Astrocyte (in vitro differentiated cells and primary cell): Measurements from ENCODE around the gene RGPD8. TPM values are rescaled to one million over a fixed set of nuclear protein-coding genes. Genes with fewer than 3 reads are reported as not detected.

Experiments
- DNase-seq: peaks from one replicate; pipeline ENCODE4 v3.0.0-alpha.2; 2010; ENCODE audit warnings: low read depth
- FAIRE-seq: peaks from 2 replicates; lab custom pipeline; 2011; peaks lifted over from hg19 to GRCh38; lab: Jason Lieb, UNC
- H2AFZ ChIP-seq: 2 replicates; pipeline ENCODE4 v1.6.0; 2012; ENCODE audit warnings: low read depth, low read length, inconsistent platforms
- H3K27ac ChIP-seq: 2 replicates; pipeline ENCODE4 v1.5.1; 2011; ENCODE audit warnings: low read depth, low read length, inconsistent platforms
- H3K27me3 ChIP-seq: 2 replicates; pipeline ENCODE4 v1.6.0; 2011; ENCODE audit warnings: low read length, inconsistent platforms; ENCODE audit not compliant: insufficient read depth
- H3K36me3 ChIP-seq: 2 replicates; pipeline ENCODE4 v1.5.1; 2011; ENCODE audit warnings: low read length, inconsistent platforms; ENCODE audit not compliant: insufficient read depth
- H3K4me1 ChIP-seq: 2 replicates; pipeline ENCODE4 v1.5.1; 2011; ENCODE audit warnings: low read length, inconsistent platforms; ENCODE audit not compliant: insufficient read depth
- H3K4me2 ChIP-seq: 2 replicates; pipeline ENCODE4 v1.6.0; 2012; ENCODE audit warnings: low read length, inconsistent platforms
- H3K4me3 ChIP-seq: 2 replicates; pipeline ENCODE4 v1.5.1; 2011; ENCODE audit warnings: low read depth, mild to moderate bottlenecking, low read length, inconsistent platforms; ENCODE audit not compliant: insufficient read depth
- H3K79me2 ChIP-seq: 2 replicates; pipeline ENCODE4 v1.6.0; 2012; ENCODE audit warnings: mild to moderate bottlenecking, low read length, inconsistent platforms; ENCODE audit not compliant: insufficient read depth
- H3K9ac ChIP-seq: 2 replicates; pipeline ENCODE4 v1.6.0; 2012; ENCODE audit warnings: mild to moderate bottlenecking, low read length, inconsistent platforms
- H3K9me3 ChIP-seq: 2 replicates; pipeline ENCODE4 v1.5.1; 2012; ENCODE audit warnings: low read depth, mild to moderate bottlenecking, low read length, inconsistent platforms; ENCODE audit not compliant: insufficient read depth
- H4K20me1 ChIP-seq: 2 replicates; pipeline ENCODE4 v1.6.0; 2012; ENCODE audit warnings: low read length, inconsistent platforms; ENCODE audit not compliant: insufficient read depth
- H3K27ac Mint-ChIP-seq: one replicate; pipeline ENCODE4 v1.8.0; 2021; ENCODE audit warnings: mild to moderate bottlenecking, mixed read lengths; ENCODE audit not compliant: unreplicated experiment
- H3K27me3 Mint-ChIP-seq: one replicate; pipeline ENCODE4 v1.8.0; 2021; ENCODE audit warnings: low read depth, mixed read lengths; ENCODE audit not compliant: unreplicated experiment
- H3K36me3 Mint-ChIP-seq: one replicate; pipeline ENCODE4 v1.8.0; 2021; ENCODE audit warnings: low read depth, mixed read lengths; ENCODE audit not compliant: unreplicated experiment
- H3K4me1 Mint-ChIP-seq: one replicate; pipeline ENCODE4 v1.8.0; 2021; ENCODE audit warnings: low read depth, mixed read lengths; ENCODE audit not compliant: unreplicated experiment
- H3K4me3 Mint-ChIP-seq: one replicate; pipeline ENCODE4 v1.8.0; 2021; ENCODE audit warnings: mild to moderate bottlenecking, moderate library complexity, mixed read lengths; ENCODE audit not compliant: unreplicated experiment
- H3K9me3 Mint-ChIP-seq: one replicate; pipeline ENCODE4 v1.8.0; 2021; ENCODE audit warnings: mild to moderate bottlenecking, mixed read lengths; ENCODE audit not compliant: unreplicated experiment
- EZH2 ChIP-seq: IDR thresholded peaks from 2 replicates; pipeline ENCODE4 v1.6.1; 2012; ENCODE audit warnings: mild to moderate bottlenecking, low read length, inconsistent platforms; ENCODE audit not compliant: insufficient read depth
- total RNA-seq: library from RNA; stranded (reverse); gene quantifications from 2 replicates; pipeline ENCODE4 v1.2.1, GENCODE V29; 2021
- TF ChIP-seq, protein P1 (sequence below): IDR thresholded peaks from 2 replicates; pipeline ENCODE4 v1.5.1; 2011; ENCODE audit warnings: low read depth, mild to moderate bottlenecking, inconsistent platforms, low read length, moderate library complexity; ENCODE audit not compliant: insufficient read depth

The RGPD8 gene
- total RNA-seq, 1 donor from 2014 or later, result 9.6 TPM

DNA sequence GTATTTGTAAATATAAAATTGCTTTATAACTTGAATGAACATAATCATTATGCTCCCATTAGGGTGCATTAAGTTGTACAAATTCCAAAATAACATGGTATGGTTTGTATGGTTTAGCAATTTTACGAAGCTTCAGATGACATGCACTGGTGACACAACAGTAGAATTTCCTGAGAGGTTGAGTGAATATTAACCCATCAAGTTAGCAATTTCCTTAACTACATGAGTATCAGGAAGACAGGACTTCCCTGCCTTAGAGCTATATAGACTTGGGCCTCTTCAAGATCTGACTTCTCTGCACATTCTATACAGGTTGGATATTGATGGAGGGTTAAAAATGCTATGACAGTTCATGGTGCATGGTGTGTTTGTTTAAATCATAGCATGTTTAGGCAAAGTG lies 97.8 kb downstream of the RGPD8 start:
- H4K20me1 ChIP-seq, result no peaks in the 10 kb centered on the region
- no peak for FAIRE-seq
- no peaks in the 10 kb centered on the region for H3K9me3 Mint-ChIP-seq

GRCh38 chr2:112332123-112332696 lies 101.2 kb downstream of the RGPD8 start:
- no peaks in the 10 kb centered on the region for H4K20me1 ChIP-seq
- Mint-ChIP-seq H3K4me1 (no peaks in the 10 kb centered on the region), H3K27me3 (no peaks in the 10 kb centered on the region), H3K9me3 (peaks cover 5% of the 10 kb centered on the region), H3K27ac (no peak overlapping the region), H3K36me3 (peaks cover 15% of the 10 kb centered on the region), H3K4me3 (no peak overlapping the region)
- no peak overlapping the region for H3K27ac ChIP-seq
- H2AFZ ChIP-seq, result no peak overlapping the region
- no peaks in the 10 kb centered on the region for H3K9me3 ChIP-seq
- H3K79me2 ChIP-seq, result no peaks in the 10 kb centered on the region
- H3K27me3 ChIP-seq, result no peaks in the 10 kb centered on the region
- DNase-seq (no peak), FAIRE-seq (no peak)
- H3K4me3 ChIP-seq, result no peak overlapping the region
- no peak overlapping the region for H3K4me2 ChIP-seq
- no peak overlapping the region for H3K9ac ChIP-seq
- no peaks in the 10 kb centered on the region for H3K4me1 ChIP-seq
- no peaks in the 10 kb centered on the region for H3K36me3 ChIP-seq
- TF ChIP-seq EZH2, result no peak
- TF ChIP-seq, protein P1, sequence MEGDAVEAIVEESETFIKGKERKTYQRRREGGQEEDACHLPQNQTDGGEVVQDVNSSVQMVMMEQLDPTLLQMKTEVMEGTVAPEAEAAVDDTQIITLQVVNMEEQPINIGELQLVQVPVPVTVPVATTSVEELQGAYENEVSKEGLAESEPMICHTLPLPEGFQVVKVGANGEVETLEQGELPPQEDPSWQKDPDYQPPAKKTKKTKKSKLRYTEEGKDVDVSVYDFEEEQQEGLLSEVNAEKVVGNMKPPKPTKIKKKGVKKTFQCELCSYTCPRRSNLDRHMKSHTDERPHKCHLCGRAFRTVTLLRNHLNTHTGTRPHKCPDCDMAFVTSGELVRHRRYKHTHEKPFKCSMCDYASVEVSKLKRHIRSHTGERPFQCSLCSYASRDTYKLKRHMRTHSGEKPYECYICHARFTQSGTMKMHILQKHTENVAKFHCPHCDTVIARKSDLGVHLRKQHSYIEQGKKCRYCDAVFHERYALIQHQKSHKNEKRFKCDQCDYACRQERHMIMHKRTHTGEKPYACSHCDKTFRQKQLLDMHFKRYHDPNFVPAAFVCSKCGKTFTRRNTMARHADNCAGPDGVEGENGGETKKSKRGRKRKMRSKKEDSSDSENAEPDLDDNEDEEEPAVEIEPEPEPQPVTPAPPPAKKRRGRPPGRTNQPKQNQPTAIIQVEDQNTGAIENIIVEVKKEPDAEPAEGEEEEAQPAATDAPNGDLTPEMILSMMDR, result no peak

More for the DNA sequence above, 97.8 kb downstream of the RGPD8 start:
- no peaks in the 10 kb centered on the region for H3K79me2 ChIP-seq
- no peak overlapping the region for H3K9ac ChIP-seq
- Mint-ChIP-seq H3K4me3 (no peak overlapping the region), H3K4me1 (no peaks in the 10 kb centered on the region), H3K36me3 (peaks cover 9% of the 10 kb centered on the region), H3K27me3 (no peaks in the 10 kb centered on the region), H3K27ac (no peak overlapping the region)
- no peak overlapping the region for H3K4me3 ChIP-seq
- no peak overlapping the region for H2AFZ ChIP-seq
- H3K9me3 ChIP-seq, result no peaks in the 10 kb centered on the region
- no peak for DNase-seq
- H3K36me3 ChIP-seq, result no peaks in the 10 kb centered on the region
- no peak overlapping the region for H3K4me2 ChIP-seq
- no peaks in the 10 kb centered on the region for H3K4me1 ChIP-seq
- TF ChIP-seq, protein P1, result no peak
- no peak for TF ChIP-seq EZH2
- no peaks in the 10 kb centered on the region for H3K27me3 ChIP-seq
- H3K27ac ChIP-seq, result no peak overlapping the region

GRCh38 chr2:112322919-112323318 lies 110.5 kb downstream of the RGPD8 start:
- H3K27me3 ChIP-seq, result no peaks in the 10 kb centered on the region
- no peak for TF ChIP-seq EZH2
- TF ChIP-seq, protein P1, result no peak
- Mint-ChIP-seq H3K36me3 (peaks cover 14% of the 10 kb centered on the region), H3K4me3 (no peak overlapping the region), H3K9me3 (peaks cover 2% of the 10 kb centered on the region), H3K4me1 (no peaks in the 10 kb centered on the region), H3K27ac (no peak overlapping the region), H3K27me3 (no peaks in the 10 kb centered on the region)
- no peaks in the 10 kb centered on the region for H3K4me1 ChIP-seq
- H3K27ac ChIP-seq, result no peak overlapping the region
- DNase-seq (no peak), FAIRE-seq (no peak)
- H3K9ac ChIP-seq, result no peak overlapping the region
- H3K4me2 ChIP-seq, result no peak overlapping the region
- H3K36me3 ChIP-seq, result no peaks in the 10 kb centered on the region
- no peaks in the 10 kb centered on the region for H3K79me2 ChIP-seq
- no peaks in the 10 kb centered on the region for H4K20me1 ChIP-seq
- no peak overlapping the region for H3K4me3 ChIP-seq
- no peak overlapping the region for H2AFZ ChIP-seq
- H3K9me3 ChIP-seq, result no peaks in the 10 kb centered on the region
